ENCODE data around the gene CD52. TPM values are rescaled to one million over a fixed set of nuclear protein-coding genes. Genes with fewer than 3 reads are reported as not detected.
"Not testable (repeated sequence)": the region's sequence is repeated elsewhere in the genome, so short reads cannot be mapped to it uniquely, and the experiment has no call there.

The CD52 gene
- total RNA-seq, 2 experiments from 2014 or later, result 951 to 971 TPM

- peaks cover 18% of the 10 kb centered on the region for H3K4me1 Mint-ChIP-seq
- H3K4me3 Mint-ChIP-seq; H3K27me3 Mint-ChIP-seq; H3K9me3 Mint-ChIP-seq (ENCODE audit: low read depth); H3K27ac Mint-ChIP-seq; ATAC-seq; DNase-seq; H3K36me3 Mint-ChIP-seq: not testable (repeated sequence)
- CTCF ChIA-PET, result interaction anchor here (0.8 to 2.4 kb wide), 3 partner anchors 11 to 99 kb away, joined by 3 to 12 read pairs (median 6); partner anchors contain the start of gene CEP85
Measured at GRCh38 chr1:26333312-26333711, 15.6 kb downstream of the CD52 start.

GRCh38 chr1:26335774-26336476 lies 18.2 kb downstream of the CD52 start:
- H3K36me3 Mint-ChIP-seq, result no peaks in the 10 kb centered on the region
- peaks cover 18% of the 10 kb centered on the region for H3K4me1 Mint-ChIP-seq
- ATAC-seq (peak; percentile 22), DNase-seq (no peak)
- H3K4me3 Mint-ChIP-seq, result peak overlapping the region; percentile 89
- CTCF ChIA-PET, result interaction anchor here (0.9 to 1.9 kb wide), 10 partner anchors 14 to 166 kb away, joined by 3 to 8 read pairs (median 4); partner anchors contain the start of genes CD52, CEP85 and ZNF593
- peaks cover 2% of the 10 kb centered on the region for H3K27me3 Mint-ChIP-seq
- H3K27ac Mint-ChIP-seq, result peak overlapping the region; percentile 77
- no peaks in the 10 kb centered on the region for H3K9me3 Mint-ChIP-seq (ENCODE audit: low read depth)

DNA sequence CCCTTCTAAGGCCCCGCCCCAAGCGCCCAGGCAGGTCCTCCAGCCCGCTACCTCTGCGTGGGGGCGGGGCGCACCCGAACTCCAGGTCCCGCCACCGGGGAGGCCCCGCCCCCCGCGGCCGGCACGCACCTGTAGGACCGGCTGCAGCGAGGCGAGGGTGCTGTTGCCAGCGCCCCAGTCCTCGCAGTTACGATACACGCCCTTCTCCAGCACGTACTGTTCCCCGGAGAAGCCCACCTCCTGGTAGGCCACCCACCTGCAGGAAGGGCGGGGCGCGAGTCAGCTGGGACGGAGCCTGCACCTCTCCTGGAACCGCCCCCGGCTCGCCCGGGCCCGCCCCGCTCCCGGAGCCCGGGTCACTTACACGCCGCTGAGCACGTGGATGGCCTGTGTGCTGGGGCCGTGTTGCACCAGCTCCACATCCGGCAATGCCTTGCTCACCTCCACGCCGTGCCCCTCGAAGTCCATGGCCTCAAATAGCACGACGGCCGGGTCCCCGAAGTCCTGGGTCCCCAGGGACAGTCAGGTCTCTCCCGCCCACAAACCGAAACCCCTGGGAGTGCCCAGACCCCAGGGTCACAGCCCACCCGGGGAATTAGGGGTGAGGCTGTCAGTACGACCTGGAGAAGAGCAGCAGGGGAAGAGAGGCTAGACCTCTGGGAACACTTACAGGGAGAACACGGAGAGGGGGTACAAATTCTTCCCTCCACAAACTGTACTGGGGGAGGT lies 18.9 kb downstream of the CD52 start:
- Mint-ChIP-seq H3K36me3 (no peaks in the 10 kb centered on the region), H3K4me3 (peak overlapping the region; percentile 89)
- CTCF ChIA-PET, result interaction anchor here (0.9 to 1.9 kb wide), 9 partner anchors 15 to 102 kb away, joined by 3 to 8 read pairs (median 5); partner anchors contain the start of genes CD52 and CEP85

GRCh38 chr1:26337206-26337535 lies 19.4 kb downstream of the CD52 start:
- Mint-ChIP-seq H3K9me3 (ENCODE audit: low read depth) (no peaks in the 10 kb centered on the region), H3K27ac (no peak overlapping the region)
- ATAC-seq, result no peak

More for the DNA sequence above, 18.9 kb downstream of the CD52 start:
- peak; percentile 91 for DNase-seq
- Mint-ChIP-seq H3K27me3 (peaks cover 2% of the 10 kb centered on the region), H3K4me1 (peaks cover 18% of the 10 kb centered on the region), H3K27ac (no peak overlapping the region), H3K9me3 (ENCODE audit: low read depth) (no peaks in the 10 kb centered on the region)
- peak; percentile 94 for ATAC-seq

DNA sequence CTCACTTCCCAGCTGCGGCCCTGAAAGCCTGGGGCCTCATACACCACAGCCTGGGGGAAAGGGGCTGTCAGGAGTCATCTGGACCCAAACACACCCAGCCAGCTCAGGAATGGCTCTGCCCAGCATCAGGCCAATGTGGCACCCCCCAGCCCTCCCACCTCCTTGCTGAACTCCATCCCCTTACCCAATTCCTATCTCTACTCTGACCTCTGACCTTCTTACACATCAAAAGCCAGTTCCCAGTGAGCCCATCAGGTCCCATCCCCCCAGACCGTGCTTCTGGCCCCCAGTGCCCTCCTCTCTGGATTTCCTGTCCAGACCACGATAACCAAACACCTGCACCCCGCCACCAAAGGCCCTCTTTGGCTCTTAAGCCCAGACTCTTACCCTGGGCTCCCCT lies 19.9 kb downstream of the CD52 start:
- H3K36me3 Mint-ChIP-seq, result no peaks in the 10 kb centered on the region
- no peak for DNase-seq
- CTCF ChIA-PET, result interaction anchor here (1.5 to 2.4 kb wide), 6 partner anchors 10 to 61 kb away, joined by 3 to 7 read pairs (median 5); partner anchors contain the start of gene CRYBG2
- ATAC-seq, result no peak
- H3K27ac Mint-ChIP-seq, result no peak overlapping the region
- peaks cover 8% of the 10 kb centered on the region for H3K27me3 Mint-ChIP-seq
- H3K4me3 Mint-ChIP-seq, result no peak overlapping the region
- H3K9me3 Mint-ChIP-seq (ENCODE audit: low read depth), result no peaks in the 10 kb centered on the region
- H3K4me1 Mint-ChIP-seq, result peaks cover 18% of the 10 kb centered on the region

More at GRCh38 chr1:26337206-26337535, 19.4 kb downstream of the CD52 start:
- CTCF ChIA-PET, result interaction anchor here (0.9 to 2.4 kb wide), 7 partner anchors 11 to 80 kb away, joined by 3 to 7 read pairs (median 4); partner anchors contain the start of gene CRYBG2
- Mint-ChIP-seq H3K27me3 (peaks cover 7% of the 10 kb centered on the region), H3K4me1 (peaks cover 18% of the 10 kb centered on the region), H3K4me3 (no peak overlapping the region), H3K36me3 (no peaks in the 10 kb centered on the region)
- no peak for DNase-seq

DNA sequence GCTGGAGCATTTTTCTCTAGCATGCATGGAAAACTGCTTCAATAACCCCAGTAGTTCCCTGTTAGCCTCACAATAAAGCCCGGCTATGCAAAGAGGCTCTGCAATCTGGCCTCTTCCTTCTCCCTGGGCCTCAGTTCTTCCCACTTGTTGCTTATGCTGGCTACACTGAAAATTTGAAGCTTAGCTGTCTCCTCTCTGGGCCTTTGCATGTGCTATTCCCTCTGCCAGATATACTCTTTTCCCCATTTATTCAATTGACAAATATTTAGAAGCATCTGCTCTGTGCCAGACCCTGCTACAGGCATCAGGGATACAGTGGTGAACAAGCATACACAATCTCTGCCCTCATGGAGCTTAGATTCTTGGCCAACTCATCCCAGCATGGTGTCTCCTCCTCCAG lies 20.9 kb downstream of the CD52 start:
- Mint-ChIP-seq H3K9me3 (ENCODE audit: low read depth) (no peaks in the 10 kb centered on the region), H3K27ac (no peak overlapping the region), H3K36me3 (no peaks in the 10 kb centered on the region), H3K4me3 (no peak overlapping the region), H3K4me1 (peaks cover 18% of the 10 kb centered on the region), H3K27me3 (peaks cover 8% of the 10 kb centered on the region)
- DNase-seq (no peak), ATAC-seq (no peak)
- CTCF ChIA-PET, result interaction anchor here (1.0 to 2.4 kb wide), 9 partner anchors 9 to 105 kb away, joined by 3 to 7 read pairs (median 5); partner anchors contain the start of genes CEP85 and CRYBG2

- H3K27ac Mint-ChIP-seq, result no peak overlapping the region
- DNase-seq, result no peak
- no peak overlapping the region for H3K4me3 Mint-ChIP-seq
- ATAC-seq, result no peak
- no peaks in the 10 kb centered on the region for H3K36me3 Mint-ChIP-seq
- H3K9me3 Mint-ChIP-seq (ENCODE audit: low read depth), result no peaks in the 10 kb centered on the region
- CTCF ChIA-PET, result interaction anchor here (1.4 kb wide), 1 partner anchor 18 kb away, joined by 5 read pairs; no protein-coding TSS in a partner anchor
- peaks cover 16% of the 10 kb centered on the region for H3K4me1 Mint-ChIP-seq
- H3K27me3 Mint-ChIP-seq, result peaks cover 6% of the 10 kb centered on the region
Measured at GRCh38 chr1:26340047-26340481, 22.3 kb downstream of the CD52 start.

GRCh38 chr1:26344147-26344920 lies 26.6 kb downstream of the CD52 start:
- H3K27me3 Mint-ChIP-seq, result peaks cover 6% of the 10 kb centered on the region
- no peak overlapping the region for H3K4me3 Mint-ChIP-seq
- no peak overlapping the region for H3K27ac Mint-ChIP-seq
- H3K36me3 Mint-ChIP-seq, result no peaks in the 10 kb centered on the region
- CTCF ChIA-PET, result no interaction called here
- ATAC-seq (no peak), DNase-seq (no peak)
- no peaks in the 10 kb centered on the region for H3K9me3 Mint-ChIP-seq (ENCODE audit: low read depth)
- H3K4me1 Mint-ChIP-seq, result no peaks in the 10 kb centered on the region

- DNase-seq (no peak), ATAC-seq (no peak)
- Mint-ChIP-seq H3K36me3 (no peaks in the 10 kb centered on the region), H3K27me3 (peaks cover 6% of the 10 kb centered on the region), H3K27ac (no peak overlapping the region), H3K4me3 (no peak overlapping the region), H3K4me1 (no peaks in the 10 kb centered on the region), H3K9me3 (ENCODE audit: low read depth) (no peaks in the 10 kb centered on the region)
- CTCF ChIA-PET, result interaction anchor here (1.1 to 3.9 kb wide), 5 partner anchors 13 to 71 kb away, joined by 3 to 19 read pairs (median 10); no protein-coding TSS in a partner anchor
Measured at GRCh38 chr1:26345718-26346117, 28.0 kb downstream of the CD52 start.

GRCh38 chr1:26346274-26347033 lies 28.7 kb downstream of the CD52 start:
- Mint-ChIP-seq H3K36me3 (no peaks in the 10 kb centered on the region), H3K4me1 (no peaks in the 10 kb centered on the region), H3K27ac (no peak overlapping the region), H3K9me3 (ENCODE audit: low read depth) (no peaks in the 10 kb centered on the region), H3K27me3 (peaks cover 6% of the 10 kb centered on the region), H3K4me3 (no peak overlapping the region)
- ATAC-seq, result no peak
- no peak for DNase-seq
- CTCF ChIA-PET, result interaction anchor here (0.9 to 3.9 kb wide), 8 partner anchors 8 to 71 kb away, joined by 3 to 19 read pairs (median 6); partner anchors contain the start of gene SH3BGRL3

DNA sequence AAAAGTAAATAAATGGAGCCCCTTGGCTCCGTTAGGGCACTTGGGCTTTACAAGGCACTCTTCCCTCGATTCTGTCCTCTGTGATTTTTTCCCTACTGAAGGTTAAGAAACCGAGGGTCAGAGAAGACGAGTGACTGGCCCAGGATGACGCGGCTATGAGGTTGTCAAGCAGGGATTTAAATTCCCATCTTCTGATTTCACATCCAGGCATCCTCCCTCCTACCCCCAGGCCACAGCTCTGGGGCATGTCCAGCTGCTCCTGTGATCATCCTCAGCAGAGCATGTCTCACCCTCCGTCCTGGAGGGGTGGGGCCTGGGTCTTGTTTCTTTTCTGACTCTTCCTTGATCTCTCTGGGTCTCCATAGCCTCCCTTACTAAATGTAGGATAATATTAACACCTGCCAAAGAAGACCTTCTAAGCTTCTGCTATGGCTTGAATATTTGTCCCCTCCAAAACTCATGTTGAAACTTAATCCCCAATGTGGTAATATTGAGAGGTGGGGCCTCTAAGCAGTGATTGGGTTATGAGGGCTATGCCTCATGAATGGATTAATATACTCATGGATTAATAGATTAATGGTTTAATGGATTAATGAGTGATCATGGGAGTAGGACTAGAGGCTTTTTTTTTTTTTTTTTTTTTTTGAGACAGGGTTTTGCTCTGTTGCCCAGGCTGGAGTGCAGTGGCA lies 31.6 kb downstream of the CD52 start:
- H3K36me3 Mint-ChIP-seq, result no peaks in the 10 kb centered on the region
- ATAC-seq (no peak), DNase-seq (no peak)
- no peak overlapping the region for H3K27ac Mint-ChIP-seq
- H3K4me3 Mint-ChIP-seq, result no peak overlapping the region
- H3K4me1 Mint-ChIP-seq, result peaks cover 2% of the 10 kb centered on the region
- CTCF ChIA-PET, result interaction anchor here (2.0 to 2.1 kb wide), 2 partner anchors 10 to 15 kb away, joined by 6 to 9 read pairs; no protein-coding TSS in a partner anchor
- H3K9me3 Mint-ChIP-seq (ENCODE audit: low read depth), result no peaks in the 10 kb centered on the region
- no peaks in the 10 kb centered on the region for H3K27me3 Mint-ChIP-seq

DNA sequence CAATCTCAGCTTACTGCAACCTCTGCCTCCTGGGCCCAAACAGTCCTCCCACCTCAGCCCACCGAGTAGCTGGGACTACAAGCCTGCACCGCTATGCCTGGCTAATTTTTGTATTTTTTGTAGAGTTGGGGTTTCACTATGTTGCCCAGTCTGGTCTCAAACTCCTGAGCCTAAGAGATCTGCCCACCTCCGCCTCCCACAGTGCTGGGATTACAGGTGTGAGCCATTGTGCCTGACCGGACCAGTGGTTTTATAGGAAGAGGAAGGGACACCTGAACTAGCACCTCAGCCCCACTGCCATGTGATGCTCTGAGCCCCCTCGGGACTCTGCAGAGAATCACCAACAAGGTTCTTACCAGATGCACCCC lies 32.1 kb downstream of the CD52 start:
- DNase-seq (no peak), ATAC-seq (no peak)
- Mint-ChIP-seq H3K27ac (no peak overlapping the region), H3K9me3 (ENCODE audit: low read depth) (no peaks in the 10 kb centered on the region), H3K4me1 (peaks cover 2% of the 10 kb centered on the region), H3K4me3 (no peak overlapping the region), H3K27me3 (no peaks in the 10 kb centered on the region), H3K36me3 (no peaks in the 10 kb centered on the region)
- CTCF ChIA-PET, result interaction anchor here (2.0 to 2.1 kb wide), 2 partner anchors 9 to 14 kb away, joined by 6 to 9 read pairs; no protein-coding TSS in a partner anchor
